Trophoblast cell (in vitro differentiated cells and primary cell): Measurements from ENCODE around the gene GZMA.
A peak's percentile ranks its signal among the peaks of the same experiment; 100 is the strongest.

Experiments
- DNase-seq, 2 donors: peaks; one replicate each; pipeline ENCODE4 v3.0.0-alpha.2; 2016
- H2AFZ ChIP-seq: 2 replicates; pipeline ENCODE4 v1.6.1; 2013; ENCODE audit warnings: low read length, moderate library complexity, mild to moderate bottlenecking; ENCODE audit not compliant: insufficient read depth, poor library complexity
- H2AK5ac ChIP-seq: 2 replicates; pipeline ENCODE4 v1.6.1; 2013; ENCODE audit warnings: mild to moderate bottlenecking, low read length
- H2BK120ac ChIP-seq: 2 replicates; pipeline ENCODE4 v1.6.1; 2013; ENCODE audit warnings: low read length, mild to moderate bottlenecking, moderate library complexity; ENCODE audit not compliant: insufficient read depth, poor library complexity
- H2BK12ac ChIP-seq: 2 replicates; pipeline ENCODE4 v1.6.1; 2013; ENCODE audit warnings: mild to moderate bottlenecking, low read length, moderate library complexity
- H2BK5ac ChIP-seq: 2 replicates; pipeline ENCODE4 v1.6.1; 2013; ENCODE audit warnings: low read length, low read depth, moderate library complexity, mild to moderate bottlenecking; ENCODE audit not compliant: poor library complexity
- H3K14ac ChIP-seq: 2 replicates; pipeline ENCODE4 v1.6.1; 2013; ENCODE audit warnings: mild to moderate bottlenecking, low read length
- H3K18ac ChIP-seq: 2 replicates; pipeline ENCODE4 v1.6.1; 2013; ENCODE audit warnings: mild to moderate bottlenecking, low read length
- H3K23ac ChIP-seq: 2 replicates; pipeline ENCODE4 v1.6.1; 2013; ENCODE audit warnings: low read length
- H3K27ac ChIP-seq: 2 replicates; pipeline ENCODE4 v1.5.1; 2013; ENCODE audit warnings: low read depth, mild to moderate bottlenecking, inconsistent platforms, low read length, moderate library complexity
- H3K27me3 ChIP-seq: 2 replicates; pipeline ENCODE4 v1.6.1; 2013; ENCODE audit warnings: inconsistent platforms, mild to moderate bottlenecking, low read length, moderate library complexity; ENCODE audit not compliant: insufficient read depth
- H3K36me3 ChIP-seq, 2 experiments: 1 replicate in 1 of 2; 2 replicates in 1 of 2; pipeline ENCODE4 v1.6.1; 2013; ENCODE audit warnings: low read length in 2 of 2, mild to moderate bottlenecking in 2 of 2, moderate library complexity in 1 of 2; ENCODE audit not compliant: insufficient read depth in 2 of 2, control insufficient read depth in 1 of 2
- H3K4ac ChIP-seq: 2 replicates; pipeline ENCODE4 v1.6.1; 2013; ENCODE audit warnings: low read depth, mild to moderate bottlenecking, low read length, moderate library complexity
- H3K4me1 ChIP-seq, 2 experiments: 1 replicate in 1 of 2; 2 replicates in 1 of 2; pipeline ENCODE4 v1.6.1; 2013; ENCODE audit warnings: low read length in 2 of 2, mild to moderate bottlenecking in 2 of 2, moderate library complexity in 1 of 2; ENCODE audit not compliant: insufficient read depth in 2 of 2, control insufficient read depth in 1 of 2
- H3K4me2 ChIP-seq: 2 replicates; pipeline ENCODE4 v1.6.1; 2013; ENCODE audit warnings: inconsistent platforms, mild to moderate bottlenecking, low read length, moderate library complexity
- H3K4me3 ChIP-seq: 2 replicates; pipeline ENCODE4 v1.5.1; 2013; ENCODE audit warnings: mild to moderate bottlenecking, low read depth, low read length, inconsistent platforms
- H3K79me1 ChIP-seq: one replicate; pipeline ENCODE4 v1.6.1; 2013; ENCODE audit warnings: low read length
- H3K79me2 ChIP-seq: 2 replicates; pipeline ENCODE4 v1.6.1; 2013; ENCODE audit warnings: low read length, mild to moderate bottlenecking; ENCODE audit not compliant: control insufficient read depth, insufficient read depth, poor library complexity
- H3K9ac ChIP-seq: 2 replicates; pipeline ENCODE4 v1.6.1; 2013; ENCODE audit warnings: mild to moderate bottlenecking, low read length
- H3K9me3 ChIP-seq: 2 replicates; pipeline ENCODE4 v1.6.1; 2013; ENCODE audit warnings: low read depth, mild to moderate bottlenecking, control low read depth, inconsistent platforms, low read length; ENCODE audit not compliant: insufficient read depth
- H4K12ac ChIP-seq: 2 replicates; pipeline ENCODE4 v1.6.1; 2013; ENCODE audit warnings: low read depth, mild to moderate bottlenecking, low read length, moderate library complexity
- H4K8ac ChIP-seq: 2 replicates; pipeline ENCODE4 v1.6.1; 2013; ENCODE audit warnings: low read depth, mild to moderate bottlenecking, low read length, moderate library complexity
- H4K91ac ChIP-seq: one replicate; pipeline ENCODE4 v1.6.1; 2013; ENCODE audit warnings: low read depth, mild to moderate bottlenecking, low read length, moderate library complexity
- WGBS: extraction: QIAGEN DNeasy Blood & Tissue Kit; methylation state at CpG from one replicate; pipeline ENCODE4 v1.1.7; 2013; ENCODE audit warnings: missing lambda C conversion rate; ENCODE audit not compliant: insufficient read length, insufficient coverage; ENCODE audit errors: extremely low coverage; 5-methylcytosine and 5-hydroxymethylcytosine counted together

GZMA gene

GRCh38 chr5:55141945-55142690 lies 39.7 kb downstream of the GZMA start:
- Histone ChIP-seq H3K79me1 (no peaks in the 10 kb centered on the region), H3K4ac (no peak overlapping the region), H3K14ac (no peak overlapping the region), H3K36me3 (no peaks in the 10 kb centered on the region), H3K18ac (no peak overlapping the region), H3K4me1 (no peaks in the 10 kb centered on the region), H4K8ac (no peak overlapping the region), H3K9me3 (no peaks in the 10 kb centered on the region), H2BK5ac (no peak overlapping the region), H3K4me3 (no peak overlapping the region), H2AFZ (no peak overlapping the region), H3K23ac (no peak overlapping the region), H4K12ac (no peak overlapping the region), H3K27ac (no peak overlapping the region), H3K4me2 (no peak overlapping the region), H2BK12ac (no peak overlapping the region), H3K9ac (no peak overlapping the region), H2BK120ac (no peak overlapping the region), H3K27me3 (no peaks in the 10 kb centered on the region), H2AK5ac (no peak overlapping the region), H4K91ac (no peak overlapping the region), H3K79me2 (no peaks in the 10 kb centered on the region)
- no peak for DNase-seq
- WGBS, result no CpG with 5 or more reads among the region's 9 CpGs

- H4K8ac ChIP-seq, result no peak overlapping the region
- H3K9me3 ChIP-seq, result no peaks in the 10 kb centered on the region
- no peak overlapping the region for H3K9ac ChIP-seq
- no peaks in the 10 kb centered on the region for H3K79me1 ChIP-seq
- H2BK5ac ChIP-seq, result no peak overlapping the region
- H3K4me3 ChIP-seq, result no peak overlapping the region
- no peak overlapping the region for H2AFZ ChIP-seq
- no peak overlapping the region for H4K91ac ChIP-seq
- WGBS, result no CpG with 5 or more reads among the region's 4 CpGs
- no peak overlapping the region for H3K18ac ChIP-seq
- no peak overlapping the region for H2BK120ac ChIP-seq
- no peak overlapping the region for H3K4ac ChIP-seq
- no peaks in the 10 kb centered on the region for H3K4me1 ChIP-seq
- H4K12ac ChIP-seq, result no peak overlapping the region
- no peak overlapping the region for H3K23ac ChIP-seq
- DNase-seq, result no peak
- H3K79me2 ChIP-seq, result no peaks in the 10 kb centered on the region
- no peaks in the 10 kb centered on the region for H3K36me3 ChIP-seq
- no peak overlapping the region for H2BK12ac ChIP-seq
- no peak overlapping the region for H2AK5ac ChIP-seq
- H3K27me3 ChIP-seq, result no peaks in the 10 kb centered on the region
- no peak overlapping the region for H3K27ac ChIP-seq
- H3K4me2 ChIP-seq, result no peak overlapping the region
- no peak overlapping the region for H3K14ac ChIP-seq
Observed at GRCh38 chr5:55143624-55144023, 41.2 kb downstream of the GZMA start.

- Histone ChIP-seq H4K8ac (no peak overlapping the region), H3K14ac (no peak overlapping the region), H3K79me2 (no peaks in the 10 kb centered on the region), H2AK5ac (no peak overlapping the region), H3K27me3 (no peaks in the 10 kb centered on the region), H3K36me3 (no peaks in the 10 kb centered on the region), H3K4me2 (no peak overlapping the region), H2BK120ac (no peak overlapping the region), H4K91ac (no peak overlapping the region), H3K4me3 (no peak overlapping the region), H3K79me1 (no peaks in the 10 kb centered on the region), H3K4me1 (no peaks in the 10 kb centered on the region), H3K9me3 (no peaks in the 10 kb centered on the region), H3K27ac (no peak overlapping the region), H2BK12ac (no peak overlapping the region), H3K9ac (no peak overlapping the region), H3K23ac (no peak overlapping the region), H3K4ac (no peak overlapping the region), H3K18ac (no peak overlapping the region), H2AFZ (no peak overlapping the region), H2BK5ac (no peak overlapping the region), H4K12ac (no peak overlapping the region)
- no peak for DNase-seq
- no CpG with 5 or more reads among the region's 8 CpGs for WGBS
Observed at GRCh38 chr5:55146080-55146479, 43.6 kb downstream of the GZMA start.

GRCh38 chr5:55146543-55147151 lies 44.2 kb downstream of the GZMA start:
- no CpG with 5 or more reads among the region's 11 CpGs for WGBS
- Histone ChIP-seq H3K9me3 (no peaks in the 10 kb centered on the region), H3K4me2 (no peak overlapping the region), H3K79me1 (no peaks in the 10 kb centered on the region), H3K23ac (no peak overlapping the region), H3K4me3 (no peak overlapping the region), H3K79me2 (no peaks in the 10 kb centered on the region), H3K27me3 (no peaks in the 10 kb centered on the region), H2AFZ (no peak overlapping the region), H4K12ac (no peak overlapping the region), H3K4me1 (no peaks in the 10 kb centered on the region), H3K9ac (no peak overlapping the region), H4K8ac (no peak overlapping the region), H3K14ac (no peak overlapping the region), H3K4ac (no peak overlapping the region), H4K91ac (no peak overlapping the region), H3K36me3 (no peaks in the 10 kb centered on the region), H3K27ac (no peak overlapping the region), H2BK12ac (no peak overlapping the region), H2BK120ac (no peak overlapping the region), H2BK5ac (no peak overlapping the region), H2AK5ac (no peak overlapping the region), H3K18ac (no peak overlapping the region)
- DNase-seq, result peak; percentile 88 to 98
